Left ventricle myocardium inferior (tissue), 1 donor: Measurements from ENCODE around the gene ADAD2. TPM values are rescaled to one million over a fixed set of nuclear protein-coding genes. Genes with fewer than 3 reads are reported as not detected.
A peak's percentile ranks its signal among the peaks of the same experiment; 100 is the strongest.
"Not testable (repeated sequence)": the region's sequence is repeated elsewhere in the genome, so short reads cannot be mapped to it uniquely, and the experiment has no call there.

Experiments
- DNase-seq: peaks from one replicate; pipeline ENCODE4 v3.0.0-alpha.2; 2020
- H3K27ac ChIP-seq: fragments of 200-600 bp; replicated peaks from 2 replicates; pipeline ENCODE4 v1.8.0; 2021
- H3K27me3 ChIP-seq: fragments of 200-600 bp; 2 replicates; pipeline ENCODE4 v1.8.0; 2021; ENCODE audit warnings: low read depth
- H3K36me3 ChIP-seq: fragments of 200-600 bp; 2 replicates; pipeline ENCODE4 v1.8.0; 2021
- H3K4me1 ChIP-seq: fragments of 200-600 bp; 2 replicates; pipeline ENCODE4 v1.8.0; 2021
- H3K4me3 ChIP-seq: fragments of 200-600 bp; 2 replicates; pipeline ENCODE4 v1.8.0; 2021; ENCODE audit warnings: mild to moderate bottlenecking, moderate library complexity
- H3K9me3 ChIP-seq: fragments of 200-600 bp; replicated peaks from 2 replicates; pipeline ENCODE4 v1.8.0; 2021
- CTCF ChIP-seq: fragments of 200-600 bp; IDR thresholded peaks from 2 replicates; pipeline ENCODE4 v1.8.0; 2021; ENCODE audit warnings: antibody characterized with exemption, mild to moderate bottlenecking, borderline replicate concordance
- intact Hi-C: fragments of 100-400 bp; cut with micrococcal nuclease; formaldehyde crosslinking; loops from one replicate; pipeline ENCODE4 v1.11.0; 2022
- total RNA-seq: library from RNA; stranded (reverse); fragmentation: NEBNext Ultra II Directional; extraction: Animal tissue kit (Norgen Biotek cat#: 25700); gene quantifications from one replicate; pipeline ENCODE4 v1.2.1, GENCODE V29; 2021
- donor health status: DM: no; HTN: yes; CAD: no; lungs with severe emphysema.

Gene ADAD2
- total RNA-seq, 1 donor from 2014 or later, result 0.52 TPM

DNA sequence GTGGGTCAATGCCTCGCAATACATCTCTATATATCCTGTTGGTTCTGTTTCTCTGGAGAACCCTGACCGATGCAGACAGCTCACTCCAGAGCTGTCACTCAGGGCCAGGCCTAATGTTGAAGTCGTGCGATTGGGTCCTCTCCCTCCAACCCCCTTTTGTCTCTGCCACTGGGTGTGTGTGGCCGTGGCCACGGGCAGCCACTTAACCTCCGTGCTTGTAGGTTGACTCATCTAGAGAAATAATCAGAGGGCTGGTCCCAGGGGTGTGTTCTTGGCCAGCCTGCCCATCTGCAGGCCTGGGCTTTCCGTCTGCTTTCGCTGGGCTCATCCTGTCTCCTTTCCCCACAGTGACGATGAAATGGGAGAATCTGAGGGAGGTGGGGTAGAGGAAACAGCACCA, 7.4 kb downstream of the ADAD2 start:
- no peaks in the 10 kb centered on the region for H3K9me3 ChIP-seq
- peaks cover 17% of the 10 kb centered on the region for H3K27me3 ChIP-seq
- H3K4me1 ChIP-seq, result no peaks in the 10 kb centered on the region
- no peak overlapping the region for H3K4me3 ChIP-seq
- no peak for TF ChIP-seq CTCF
- no peaks in the 10 kb centered on the region for H3K36me3 ChIP-seq
- no peak overlapping the region for H3K27ac ChIP-seq
- DNase-seq, result no peak
- intact Hi-C loops, result no loop called here

DNA sequence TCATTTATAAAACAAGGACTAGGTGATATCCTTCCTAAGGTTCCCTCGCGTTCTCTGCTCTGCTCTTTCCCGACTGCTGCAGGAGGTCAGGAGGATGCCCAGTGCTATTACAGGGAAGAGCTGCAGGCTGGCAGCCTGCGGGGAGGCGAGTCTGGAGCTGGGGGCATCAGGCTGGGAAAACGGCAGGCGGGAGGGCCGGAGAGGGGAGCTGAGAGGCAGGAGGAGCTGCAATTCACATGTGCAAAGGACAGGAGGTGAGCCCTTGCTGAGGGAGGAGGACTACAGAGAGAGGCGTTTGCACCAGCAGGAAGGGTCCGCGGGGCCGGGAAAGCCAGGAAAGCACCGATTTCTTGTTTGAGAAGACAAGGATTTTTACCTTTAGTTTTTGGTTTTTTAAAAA, 8.1 kb downstream of the ADAD2 start:
- no peaks in the 10 kb centered on the region for H3K4me1 ChIP-seq
- TF ChIP-seq CTCF, result no peak
- no peak for DNase-seq
- H3K4me3 ChIP-seq, result no peak overlapping the region
- no peaks in the 10 kb centered on the region for H3K9me3 ChIP-seq
- no peak overlapping the region for H3K27ac ChIP-seq
- peaks cover 17% of the 10 kb centered on the region for H3K27me3 ChIP-seq
- no peaks in the 10 kb centered on the region for H3K36me3 ChIP-seq
- intact Hi-C loops, result no loop called here

GRCh38 chr16:84199861-84200260, 8.9 kb downstream of the ADAD2 start:
- no peaks in the 10 kb centered on the region for H3K9me3 ChIP-seq
- H3K4me3 ChIP-seq, result no peak overlapping the region
- intact Hi-C loops, result no loop called here
- no peaks in the 10 kb centered on the region for H3K4me1 ChIP-seq
- DNase-seq, result no peak
- H3K27ac ChIP-seq, result peak overlapping the region; percentile 32
- no peak for TF ChIP-seq CTCF
- H3K27me3 ChIP-seq, result peaks cover 16% of the 10 kb centered on the region
- H3K36me3 ChIP-seq, result no peaks in the 10 kb centered on the region

- intact Hi-C loops, H3K4me3 ChIP-seq, H3K27ac ChIP-seq: not testable (repeated sequence)
Measured at GRCh38 chr16:84204551-84204950, 13.6 kb downstream of the ADAD2 start.

GRCh38 chr16:84205123-84205522, 14.2 kb downstream of the ADAD2 start:
- H3K27ac ChIP-seq, H3K9me3 ChIP-seq, H3K36me3 ChIP-seq, H3K27me3 ChIP-seq, H3K4me3 ChIP-seq, DNase-seq, H3K4me1 ChIP-seq, intact Hi-C loops: not testable (repeated sequence)

More at GRCh38 chr16:84204551-84204950, 13.6 kb downstream of the ADAD2 start:
- DNase-seq, H3K36me3 ChIP-seq, H3K27me3 ChIP-seq, H3K4me1 ChIP-seq, H3K9me3 ChIP-seq: not testable (repeated sequence)

GRCh38 chr16:84205976-84206691, 15.2 kb downstream of the ADAD2 start:
- no peaks in the 10 kb centered on the region for H3K9me3 ChIP-seq
- H3K27me3 ChIP-seq, result no peaks in the 10 kb centered on the region
- no peaks in the 10 kb centered on the region for H3K4me1 ChIP-seq
- H3K4me3 ChIP-seq, result no peak overlapping the region
- TF ChIP-seq CTCF, result no peak
- intact Hi-C loops, result no loop called here
- no peak for DNase-seq
- H3K36me3 ChIP-seq, result no peaks in the 10 kb centered on the region
- no peak overlapping the region for H3K27ac ChIP-seq

DNA sequence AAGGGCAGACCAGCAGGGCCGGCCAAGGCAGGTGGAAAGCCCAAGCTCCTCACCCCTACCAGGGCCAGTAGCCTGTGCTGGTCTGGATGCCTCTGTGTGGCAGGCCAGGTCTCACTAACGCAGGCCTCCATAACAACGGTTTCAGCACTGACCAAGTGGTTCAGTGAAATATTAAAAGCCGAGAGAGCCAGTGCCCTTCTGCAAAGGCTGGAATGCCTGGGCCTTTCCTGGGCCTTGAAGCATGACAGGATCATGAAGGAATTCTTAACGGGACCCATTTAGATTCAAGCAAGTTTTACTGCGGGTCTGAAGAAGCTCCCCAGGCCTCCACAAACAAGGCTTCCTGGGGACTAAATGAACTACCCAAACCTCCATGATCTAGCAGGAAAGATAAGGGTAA, 16.3 kb downstream of the ADAD2 start:
- no peak for TF ChIP-seq CTCF
- intact Hi-C loops, result no loop called here
- Histone ChIP-seq H3K4me3 (no peak overlapping the region), H3K27me3 (no peaks in the 10 kb centered on the region), H3K9me3 (no peaks in the 10 kb centered on the region), H3K27ac (no peak overlapping the region), H3K36me3 (no peaks in the 10 kb centered on the region), H3K4me1 (no peaks in the 10 kb centered on the region)
- no peak for DNase-seq
